Left lung (tissue), 10 donors: ENCODE data around the gene PAX8. TPM values are rescaled to one million over a fixed set of nuclear protein-coding genes. Genes with fewer than 3 reads are reported as not detected.

Source experiments
- ATAC-seq: fragments of 200-7000 bp; cut with Tn5 transposase; one replicate; pipeline ENCODE4 v1.9.1; 2020; ENCODE audit warnings: moderate library complexity
- DNase-seq, 4 donors: peaks; one replicate each; pipeline ENCODE4 v3.0.0-alpha.2; 2013 to 2020
- H3K27ac ChIP-seq, 2 donors: fragments of 200-600 bp; sonication (generic) in 1 of 2; one replicate each; pipeline versions ENCODE4 v1.5.0 to v1.8.0; 2020 to 2021
- H3K27me3 ChIP-seq, 2 donors: fragments of 200-600 bp; sonication (generic) in 1 of 2; one replicate each; pipeline versions ENCODE4 v1.5.0 to v1.8.0; 2020 to 2021
- H3K36me3 ChIP-seq, 2 donors: fragments of 200-600 bp; sonication (generic) in 1 of 2; one replicate each; pipeline versions ENCODE4 v1.5.0 to v1.8.0; 2020 to 2021
- H3K4me1 ChIP-seq, 2 donors: fragments of 200-600 bp; one replicate each; pipeline ENCODE4 v1.8.0; 2021
- H3K4me3 ChIP-seq, 2 donors: fragments of 200-600 bp; sonication (generic) in 1 of 2; one replicate each; pipeline versions ENCODE4 v1.5.0 to v1.8.0; 2020 to 2021; ENCODE audit warnings: mild to moderate bottlenecking in 1 of 2
- H3K9me3 ChIP-seq, 2 donors: fragments of 200-600 bp; sonication (generic) in 1 of 2; one replicate each; pipeline versions ENCODE4 v1.5.0 to v1.8.0; 2020 to 2021
- intact Hi-C, 2 donors: fragments of 100-400 bp; cut with DNase I; formaldehyde crosslinking; loops; one replicate each; pipeline versions ENCODE4 v1.11.2 to v1.14.2; 2022
- polyA plus RNA-seq, 6 donors: library from polyadenylated mRNA; unstranded; fragments of 120-200 nt; gene quantifications; one replicate each; pipeline ENCODE4 v1.2.1, GENCODE V29; 2013; ENCODE audit not compliant: insufficient read length in 6 of 6
- total RNA-seq, 2 donors: library from RNA; stranded (reverse); fragmentation: NEBNext Ultra II Directional; extraction: Animal tissue kit (Norgen Biotek cat#: 25700); gene quantifications; one replicate each; pipeline ENCODE4 v1.2.1, GENCODE V29; 2021
- TF ChIP-seq, protein P1 (sequence below), 2 donors: fragments of 200-600 bp; sonication (generic) in 1 of 2; IDR thresholded peaks; one replicate each; pipeline versions ENCODE4 v1.5.0 to v1.8.0; 2021; ENCODE audit warnings: antibody characterized with exemption in 2 of 2
- donor health status: DM: no; HTN: yes; CAD: no.
- donor health status: DM: no; HTN: no; CAD: no.

PAX8 gene
- total and polyA plus RNA-seq, 8 donors = 2.6 to 16.8 (median 6.4) TPM

DNA sequence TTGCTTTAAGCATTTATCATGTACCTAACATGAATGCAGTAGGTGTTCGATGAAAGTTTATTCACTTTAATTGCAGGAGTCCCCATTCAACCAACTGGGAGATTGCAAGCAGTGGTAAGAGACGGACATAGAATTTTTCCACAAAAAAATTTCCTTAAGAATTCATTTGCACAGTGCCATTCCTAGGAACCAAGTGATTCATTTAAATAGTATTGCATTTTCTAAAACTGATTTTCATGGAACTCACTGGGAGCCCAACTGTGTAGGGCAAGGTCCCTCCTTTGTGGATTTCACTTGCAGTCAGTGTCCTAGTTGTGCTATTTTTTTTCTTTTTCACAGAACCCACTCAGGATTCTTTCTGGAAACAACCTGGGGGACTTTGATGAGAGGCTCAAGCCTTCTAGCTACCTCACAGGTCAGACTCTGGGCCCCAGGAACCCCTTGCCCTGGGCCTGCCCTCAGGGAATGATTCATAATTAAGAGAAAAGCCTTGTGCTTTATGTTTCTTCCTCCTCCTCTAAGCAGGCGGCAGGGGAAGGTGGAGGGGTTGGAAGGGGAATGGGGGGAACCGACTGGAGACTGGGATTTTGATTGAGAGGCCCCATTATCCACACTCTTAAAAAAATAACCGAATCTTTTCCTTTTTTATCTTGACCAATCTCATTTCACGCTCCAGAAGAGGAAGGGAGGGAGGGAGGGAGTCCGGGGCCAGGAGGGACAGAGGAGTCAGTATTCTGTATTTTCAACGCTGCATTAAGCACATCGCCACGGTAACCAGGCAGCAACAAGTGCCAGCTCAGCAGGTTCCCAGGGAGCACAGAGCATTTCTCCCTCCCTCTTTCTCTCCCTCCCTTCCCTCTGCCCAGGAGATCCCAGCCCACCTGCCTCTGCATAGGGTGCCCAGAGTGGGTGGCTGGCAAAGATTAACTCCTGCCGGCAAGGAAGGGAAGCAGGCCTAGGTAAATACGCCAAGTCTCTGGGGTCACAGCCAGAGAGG, 53.2 kb downstream of the PAX8 start:
- Histone ChIP-seq H3K4me1 (no peaks in the 10 kb centered on the region), H3K4me3 (no peak overlapping the region), H3K27me3 (no peaks in the 10 kb centered on the region), H3K36me3 (no peaks in the 10 kb centered on the region), H3K9me3 (no peaks in the 10 kb centered on the region), H3K27ac (no peak overlapping the region)
- intact Hi-C loops = no loop called here
- peak in 1 of 4 donors; percentile 81 for DNase-seq
- peak; percentile 57 for ATAC-seq
- TF ChIP-seq, protein P1, sequence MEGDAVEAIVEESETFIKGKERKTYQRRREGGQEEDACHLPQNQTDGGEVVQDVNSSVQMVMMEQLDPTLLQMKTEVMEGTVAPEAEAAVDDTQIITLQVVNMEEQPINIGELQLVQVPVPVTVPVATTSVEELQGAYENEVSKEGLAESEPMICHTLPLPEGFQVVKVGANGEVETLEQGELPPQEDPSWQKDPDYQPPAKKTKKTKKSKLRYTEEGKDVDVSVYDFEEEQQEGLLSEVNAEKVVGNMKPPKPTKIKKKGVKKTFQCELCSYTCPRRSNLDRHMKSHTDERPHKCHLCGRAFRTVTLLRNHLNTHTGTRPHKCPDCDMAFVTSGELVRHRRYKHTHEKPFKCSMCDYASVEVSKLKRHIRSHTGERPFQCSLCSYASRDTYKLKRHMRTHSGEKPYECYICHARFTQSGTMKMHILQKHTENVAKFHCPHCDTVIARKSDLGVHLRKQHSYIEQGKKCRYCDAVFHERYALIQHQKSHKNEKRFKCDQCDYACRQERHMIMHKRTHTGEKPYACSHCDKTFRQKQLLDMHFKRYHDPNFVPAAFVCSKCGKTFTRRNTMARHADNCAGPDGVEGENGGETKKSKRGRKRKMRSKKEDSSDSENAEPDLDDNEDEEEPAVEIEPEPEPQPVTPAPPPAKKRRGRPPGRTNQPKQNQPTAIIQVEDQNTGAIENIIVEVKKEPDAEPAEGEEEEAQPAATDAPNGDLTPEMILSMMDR (IDR thresholded peaks at IDR 0.05) = no peak

DNA sequence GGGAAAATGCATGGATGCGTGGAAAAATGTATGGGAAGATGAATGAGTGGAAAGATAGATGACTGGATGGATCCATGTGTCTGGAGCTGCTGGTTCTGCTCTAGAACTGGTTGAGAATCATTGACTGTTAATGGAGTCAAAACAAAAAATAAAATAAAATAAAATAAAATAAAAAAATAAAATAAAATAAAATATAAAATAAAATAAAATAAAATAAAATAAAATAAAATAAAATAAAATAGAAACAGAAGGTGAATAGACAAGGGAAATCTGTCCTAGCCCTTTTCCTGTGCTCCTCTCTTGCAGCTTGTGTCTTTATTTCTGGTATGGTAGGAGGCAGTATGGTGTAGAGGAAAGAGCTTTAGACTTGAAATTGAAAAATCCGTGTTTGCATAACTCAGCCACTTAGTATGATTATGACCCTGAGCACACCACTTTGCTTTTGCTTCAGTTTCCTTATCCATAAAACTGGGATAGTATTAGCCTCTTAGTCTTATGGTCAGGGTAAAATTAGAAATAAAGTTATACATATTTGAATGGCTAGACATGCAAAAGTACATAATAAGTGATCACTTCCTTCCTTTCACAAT, 54.0 kb downstream of the PAX8 start:
- no peaks in the 10 kb centered on the region for H3K36me3 ChIP-seq
- no peaks in the 10 kb centered on the region for H3K27me3 ChIP-seq
- DNase-seq (no peak), ATAC-seq (no peak)
- TF ChIP-seq, protein P1 (IDR thresholded peaks at IDR 0.05) = no peak
- peaks cover 0 to 7% of the 10 kb centered on the region in 2 donors for H3K4me1 ChIP-seq
- H3K27ac ChIP-seq = no peak overlapping the region
- no peaks in the 10 kb centered on the region for H3K9me3 ChIP-seq
- H3K4me3 ChIP-seq = no peak overlapping the region
- intact Hi-C loops = no loop called here

DNA sequence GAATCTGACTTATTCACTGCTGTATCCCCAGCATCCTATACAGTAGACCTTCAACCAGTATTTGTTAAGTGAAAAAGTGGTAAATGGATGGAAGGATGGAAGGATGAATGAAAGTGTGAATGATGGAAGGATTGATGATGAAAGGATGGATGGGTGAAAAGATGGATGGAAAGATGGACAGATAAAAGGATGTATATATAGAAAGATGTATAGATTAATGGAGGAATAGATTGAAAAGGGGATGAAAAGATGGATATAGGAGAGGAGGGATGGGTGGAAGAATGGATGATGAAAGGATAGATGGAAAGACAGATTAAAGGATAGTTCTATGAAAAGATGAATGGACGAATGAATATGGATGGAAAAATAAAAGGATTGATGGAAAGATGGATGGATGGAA, 54.9 kb downstream of the PAX8 start:
- ATAC-seq (no peak), DNase-seq (no peak)
- Histone ChIP-seq H3K36me3 (no peaks in the 10 kb centered on the region), H3K4me1 (peaks cover 0 to 9% of the 10 kb centered on the region in 2 donors), H3K4me3 (no peak overlapping the region), H3K27me3 (no peaks in the 10 kb centered on the region), H3K27ac (no peak overlapping the region), H3K9me3 (no peaks in the 10 kb centered on the region)
- intact Hi-C loops = no loop called here
- TF ChIP-seq, protein P1 (IDR thresholded peaks at IDR 0.05) = no peak

GRCh38 chr2:113221846-113222245, 56.9 kb downstream of the PAX8 start:
- Histone ChIP-seq H3K4me1 (peaks cover 0 to 28% of the 10 kb centered on the region in 2 donors), H3K4me3 (no peak overlapping the region), H3K36me3 (no peaks in the 10 kb centered on the region), H3K27ac (no peak overlapping the region), H3K9me3 (no peaks in the 10 kb centered on the region), H3K27me3 (no peaks in the 10 kb centered on the region)
- no peak for DNase-seq
- intact Hi-C loops = no loop called here
- ATAC-seq = no peak
- TF ChIP-seq, protein P1 (IDR thresholded peaks at IDR 0.05) = no peak
